Cardiac muscle cell (in vitro differentiated cells and primary cell): ENCODE results near the gene POU3F2. TPM values are rescaled to one million over a fixed set of nuclear protein-coding genes. Genes with fewer than 3 reads are reported as not detected.
A peak's percentile ranks its signal among the peaks of the same experiment; 100 is the strongest.

Source experiments
- DNase-seq, 2 donors: peaks; one replicate each; pipeline versions ENCODE4 v3.0.0 to v3.0.0-alpha.2; 2010 to 2017; ENCODE audit warnings: low read depth in 1 of 2, low spot score in 1 of 2
- H3K27ac ChIP-seq: fragments of 200-600 bp; sonication (generic); 2 replicates; pipeline ENCODE4 v1.5.1; 2016
- H3K27me3 ChIP-seq: fragments of 200-600 bp; sonication (generic); 2 replicates; pipeline ENCODE4 v1.6.0; 2016; ENCODE audit warnings: control low read depth
- H3K36me3 ChIP-seq: fragments of 200-600 bp; sonication (generic); 2 replicates; pipeline ENCODE4 v1.5.1; 2016; ENCODE audit warnings: control low read depth
- H3K4me1 ChIP-seq: fragments of 200-600 bp; sonication (generic); 2 replicates; pipeline ENCODE4 v1.8.1; 2017; ENCODE audit warnings: low read depth, mild to moderate bottlenecking, mixed run types
- H3K4me3 ChIP-seq: fragments of 200-600 bp; sonication (generic); 2 replicates; pipeline ENCODE4 v1.5.1; 2016; ENCODE audit warnings: mild to moderate bottlenecking
- H3K9me3 ChIP-seq: fragments of 200-600 bp; sonication (generic); 2 replicates; pipeline ENCODE4 v1.5.1; 2017; ENCODE audit warnings: low read depth, mild to moderate bottlenecking, control low read depth
- CTCF ChIP-seq: IDR thresholded peaks from 2 replicates; pipeline ENCODE4 v1.5.1; 2012; ENCODE audit warnings: low read depth, mild to moderate bottlenecking, low read length
- polyA plus RNA-seq: library from polyadenylated mRNA; unstranded; fragments of >200 nt; fragmentation: Nextera tagmentation; extraction: Ambion mirVana; gene quantifications from 2 replicates; pipeline ENCODE4 v1.2.1, GENCODE V29; 2016
- total RNA-seq: library from RNA; depleted of rRNA; stranded (reverse); fragments of >200 nt; gene quantifications from 2 replicates; pipeline ENCODE4 v1.2.3, GENCODE V29; 2016

Gene POU3F2
- total and polyA plus RNA-seq, 2 experiments from 2014 or later, result 0.12 to 0.48 TPM

DNA sequence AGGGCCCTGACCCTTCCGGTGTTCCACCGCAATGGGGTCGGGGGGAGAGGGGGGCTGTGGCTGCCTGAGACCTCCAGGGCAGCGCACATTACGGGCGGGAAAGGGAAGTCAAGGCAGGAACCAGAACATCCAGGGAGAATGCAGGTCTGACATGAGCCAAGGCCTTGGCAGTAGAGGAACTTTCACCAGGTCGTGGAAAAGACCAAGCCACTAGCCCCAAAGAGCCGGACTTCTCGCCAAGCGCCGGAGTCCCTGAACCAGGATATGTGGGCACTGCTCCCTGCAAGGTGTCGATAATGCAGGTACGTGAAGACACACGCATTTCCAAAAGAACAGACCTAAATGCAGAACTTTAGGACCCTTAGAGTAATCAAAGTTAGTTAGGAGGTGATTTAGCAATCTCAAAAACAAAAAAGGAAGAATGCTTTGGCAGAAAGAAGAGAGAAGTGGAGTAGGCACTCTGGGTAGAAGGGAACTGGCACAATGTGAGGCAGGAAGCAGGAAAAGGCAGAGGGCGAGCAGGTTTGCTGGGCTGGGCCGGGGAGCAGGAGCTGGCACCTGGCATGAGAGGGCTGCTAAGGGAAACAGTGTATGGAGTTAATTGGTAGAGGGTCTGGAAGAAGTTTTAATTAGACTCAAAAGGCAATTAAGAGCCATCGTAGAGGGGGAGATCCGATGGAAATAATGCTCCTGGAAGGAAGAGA lies 14.3 kb downstream of the POU3F2 start:
- Histone ChIP-seq H3K27me3 (peaks cover 51% of the 10 kb centered on the region), H3K4me3 (no peak overlapping the region), H3K27ac (no peak overlapping the region), H3K9me3 (no peaks in the 10 kb centered on the region), H3K4me1 (peaks cover 13% of the 10 kb centered on the region), H3K36me3 (no peaks in the 10 kb centered on the region)
- no peak for TF ChIP-seq CTCF
- no peak for DNase-seq

- Histone ChIP-seq H3K27me3 (no peaks in the 10 kb centered on the region), H3K4me1 (no peaks in the 10 kb centered on the region), H3K36me3 (no peaks in the 10 kb centered on the region), H3K4me3 (no peak overlapping the region), H3K9me3 (no peaks in the 10 kb centered on the region), H3K27ac (no peak overlapping the region)
- no peak for TF ChIP-seq CTCF
- no peak for DNase-seq
These were observed 30.1 kb downstream of the POU3F2 start for GRCh38 chr6:98864497-98864896.

GRCh38 chr6:98871057-98871456 lies 36.7 kb downstream of the POU3F2 start:
- H3K27me3 ChIP-seq, result no peaks in the 10 kb centered on the region
- H3K4me3 ChIP-seq, result no peak overlapping the region
- H3K27ac ChIP-seq, result no peak overlapping the region
- no peaks in the 10 kb centered on the region for H3K4me1 ChIP-seq
- H3K9me3 ChIP-seq, result no peaks in the 10 kb centered on the region
- peaks cover 4% of the 10 kb centered on the region for H3K36me3 ChIP-seq
- no peak for TF ChIP-seq CTCF
- DNase-seq, result peak in 1 of 2 donors; percentile 36

DNA sequence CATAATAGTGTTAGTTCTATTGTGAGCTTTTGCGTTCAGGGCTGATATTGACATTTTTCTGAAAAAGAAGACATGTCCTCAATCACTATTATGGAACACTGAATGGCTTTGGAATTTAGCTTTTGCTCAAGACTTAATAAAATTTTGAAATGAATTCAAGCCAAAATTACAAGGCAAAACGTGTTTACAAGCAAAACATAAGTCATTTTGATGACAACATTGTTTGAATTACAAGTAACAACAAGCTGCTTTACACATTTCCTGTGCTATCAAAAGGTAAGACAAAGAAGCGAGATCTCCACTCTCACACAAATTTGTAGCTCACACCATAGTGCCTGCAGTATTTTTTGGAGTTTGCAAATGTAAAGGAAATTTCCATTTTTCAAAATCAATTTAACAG lies 37.4 kb downstream of the POU3F2 start:
- H3K36me3 ChIP-seq, result peaks cover 4% of the 10 kb centered on the region
- H3K27me3 ChIP-seq, result no peaks in the 10 kb centered on the region
- DNase-seq, result no peak
- no peak overlapping the region for H3K27ac ChIP-seq
- no peak for TF ChIP-seq CTCF
- no peaks in the 10 kb centered on the region for H3K4me1 ChIP-seq
- H3K4me3 ChIP-seq, result no peak overlapping the region
- H3K9me3 ChIP-seq, result no peaks in the 10 kb centered on the region

GRCh38 chr6:98875375-98875774 lies 41.0 kb downstream of the POU3F2 start:
- no peak for DNase-seq
- no peak for TF ChIP-seq CTCF
- H3K4me1 ChIP-seq, result no peaks in the 10 kb centered on the region
- H3K27me3 ChIP-seq, result no peaks in the 10 kb centered on the region
- H3K9me3 ChIP-seq, result no peaks in the 10 kb centered on the region
- H3K36me3 ChIP-seq, result peaks cover 4% of the 10 kb centered on the region
- H3K4me3 ChIP-seq, result no peak overlapping the region
- no peak overlapping the region for H3K27ac ChIP-seq
